ENCODE data around the gene FANCI. TPM values are rescaled to one million over a fixed set of nuclear protein-coding genes. Genes with fewer than 3 reads are reported as not detected.
"Not testable (repeated sequence)": the region's sequence is repeated elsewhere in the genome, so short reads cannot be mapped to it uniquely, and the experiment has no call there.

Gene FANCI
- total RNA-seq, 1 donor from 2014 or later = 7.3 TPM

DNA sequence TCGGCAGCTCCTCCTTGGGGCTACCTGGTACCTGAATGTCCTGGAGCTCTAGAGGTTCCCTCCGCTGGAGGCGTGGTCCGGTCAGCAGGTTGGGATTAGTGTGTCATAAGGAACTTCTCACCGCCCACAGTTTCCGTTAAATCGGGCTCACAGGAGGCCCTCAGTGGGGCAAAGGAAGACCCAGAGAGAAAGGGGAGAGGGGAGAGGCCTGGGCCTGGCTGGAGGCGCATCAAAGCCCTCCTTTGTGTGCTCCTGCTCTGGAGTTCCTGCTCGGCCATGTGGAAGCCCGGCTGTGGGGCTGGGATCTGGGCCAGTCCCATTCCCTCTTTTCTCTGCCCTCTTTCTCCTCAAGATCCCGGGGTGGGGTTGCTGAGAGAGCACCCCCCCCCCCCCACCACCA is 22.2 kb upstream of the FANCI start, which contains the start of gene RLBP1:
RLBP1 (minus strand) TSS at position 37 of the 400 bp plus-strand sequence. CDS start 2,604 bp downstream, outside the sequence.
- DNase-seq (ENCODE audit: low spot score in 2 of 2) (peak in 1 of 2 donors; percentile 47), FAIRE-seq (no peak)

DNA sequence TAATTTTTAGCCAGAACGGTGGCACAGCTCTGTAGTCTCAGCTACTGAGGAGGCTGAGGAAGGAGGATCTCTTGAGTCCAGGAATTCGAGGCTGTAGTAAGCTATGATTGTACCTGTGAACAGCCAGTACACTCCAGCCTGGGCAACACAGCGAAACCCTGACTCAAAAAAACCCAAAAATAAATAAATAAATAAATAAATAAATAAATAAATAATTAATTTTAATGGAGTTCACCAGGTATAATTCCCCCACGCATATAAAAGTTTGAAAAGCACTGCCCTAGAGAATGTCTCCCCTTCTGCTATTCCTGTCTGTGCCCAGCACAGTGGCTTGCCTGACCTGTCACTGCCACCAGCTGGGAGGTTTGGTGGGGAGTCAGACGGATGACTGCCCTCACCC is 18.2 kb upstream of the FANCI start:
- no peak for DNase-seq (ENCODE audit: low spot score in 2 of 2)
- no peak for FAIRE-seq

DNA sequence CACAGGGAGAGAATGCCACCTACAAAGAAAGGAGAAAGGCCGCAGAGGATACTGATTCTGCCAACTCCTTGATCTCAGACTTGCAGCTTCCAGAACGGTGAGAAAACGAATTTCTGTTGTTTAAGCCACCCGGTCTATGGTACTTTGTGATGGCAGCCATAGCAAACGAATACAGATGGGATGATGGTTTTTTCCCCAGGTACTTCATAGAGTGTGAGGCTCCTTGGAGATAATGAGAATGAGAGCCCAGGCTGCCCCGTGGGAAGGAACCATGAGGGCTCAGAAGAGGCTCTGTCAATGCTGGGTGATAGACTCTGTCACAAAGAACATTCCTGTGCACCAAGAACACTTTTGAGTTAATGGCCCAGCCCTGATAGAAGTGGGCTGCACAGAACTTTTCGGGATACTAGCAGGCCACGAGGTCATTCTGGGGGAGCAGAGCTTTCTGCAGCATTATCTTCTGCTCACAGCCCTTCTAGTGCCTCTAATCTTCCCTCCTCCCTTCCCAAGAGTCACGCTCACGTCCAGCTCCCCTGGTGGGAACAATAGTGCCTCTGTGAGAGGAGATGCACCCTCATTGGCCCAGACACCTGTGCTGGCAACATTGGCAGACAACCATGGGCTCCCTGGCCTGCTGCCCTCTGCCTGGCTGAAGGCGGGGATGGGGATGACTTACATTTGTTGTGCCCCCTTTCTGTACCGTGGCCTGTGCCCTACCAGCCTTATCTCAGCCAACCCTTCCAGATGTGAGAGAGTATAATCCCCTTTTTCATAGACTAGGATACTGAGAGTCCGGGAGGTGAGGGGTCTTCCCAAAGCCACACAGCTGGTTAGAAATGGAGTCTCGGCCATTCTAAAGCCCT is 17.2 kb upstream of the FANCI start:
- DNase-seq (ENCODE audit: low spot score in 2 of 2) (no peak), FAIRE-seq (no peak)

DNA sequence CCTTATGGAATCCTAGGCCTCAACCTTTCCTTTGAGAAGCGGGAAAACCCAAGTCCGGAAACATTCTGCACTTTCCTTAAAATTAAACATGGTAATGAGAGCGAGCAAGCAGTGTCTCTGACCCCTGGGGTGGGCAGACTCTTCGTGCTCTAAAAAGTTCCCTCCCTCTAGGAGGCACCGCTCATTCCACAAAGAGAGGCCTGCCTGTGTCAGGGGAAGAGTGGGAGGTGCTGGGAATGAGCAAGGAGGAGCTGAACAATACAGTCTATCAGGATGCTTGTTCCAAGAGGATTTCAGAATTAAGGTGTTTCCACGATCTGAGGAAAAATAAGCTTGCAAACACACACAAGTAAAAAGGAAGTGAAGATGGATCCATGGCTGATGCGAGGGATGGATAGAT is 16.4 kb upstream of the FANCI start:
- no peak for DNase-seq (ENCODE audit: low spot score in 2 of 2)

DNA sequence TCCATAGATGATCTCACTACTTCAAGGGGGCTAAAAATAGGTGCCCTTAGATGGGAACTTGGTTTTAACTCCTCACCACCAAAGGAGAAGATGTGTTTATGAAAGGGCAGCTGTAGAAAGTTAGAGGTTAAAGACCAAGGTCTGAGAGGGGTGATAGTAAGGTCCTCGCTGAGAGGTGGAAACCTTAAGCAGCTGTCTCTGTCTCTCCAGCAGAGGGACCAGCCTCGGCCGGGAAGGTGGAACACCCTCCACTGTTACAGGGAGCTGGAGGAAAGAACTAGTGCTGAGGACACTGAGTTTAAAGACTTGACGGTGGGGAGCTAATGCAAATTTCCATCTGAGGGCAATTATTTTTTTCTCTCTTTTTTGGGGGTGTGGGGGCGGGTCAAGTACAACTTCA is 13.5 kb upstream of the FANCI start:
- DNase-seq (ENCODE audit: low spot score in 2 of 2) = no peak
- FAIRE-seq = no peak

More for the DNA sequence above, 16.4 kb upstream of the FANCI start:
- no peak for FAIRE-seq

DNA sequence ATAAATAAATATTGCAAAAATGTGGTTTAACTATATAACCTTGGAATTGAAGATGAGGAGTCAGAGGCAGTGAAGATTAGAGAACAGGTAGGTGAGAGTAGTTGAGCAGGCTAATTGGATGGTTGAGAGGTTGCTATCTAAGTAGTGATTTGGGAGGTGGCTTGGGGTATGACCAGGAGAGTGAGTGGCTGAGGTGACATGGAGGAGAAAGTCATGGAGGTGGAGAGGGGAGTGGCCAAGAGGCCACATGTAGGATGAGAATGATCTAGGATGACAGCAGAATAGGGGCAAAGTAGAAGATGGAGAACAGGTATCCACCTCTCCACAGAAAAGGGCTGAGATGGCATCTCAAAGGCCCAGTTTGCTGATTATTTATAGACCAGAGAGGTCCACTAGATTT is 11.9 kb upstream of the FANCI start:
- FAIRE-seq (no peak), DNase-seq (ENCODE audit: low spot score in 2 of 2) (no peak)

DNA sequence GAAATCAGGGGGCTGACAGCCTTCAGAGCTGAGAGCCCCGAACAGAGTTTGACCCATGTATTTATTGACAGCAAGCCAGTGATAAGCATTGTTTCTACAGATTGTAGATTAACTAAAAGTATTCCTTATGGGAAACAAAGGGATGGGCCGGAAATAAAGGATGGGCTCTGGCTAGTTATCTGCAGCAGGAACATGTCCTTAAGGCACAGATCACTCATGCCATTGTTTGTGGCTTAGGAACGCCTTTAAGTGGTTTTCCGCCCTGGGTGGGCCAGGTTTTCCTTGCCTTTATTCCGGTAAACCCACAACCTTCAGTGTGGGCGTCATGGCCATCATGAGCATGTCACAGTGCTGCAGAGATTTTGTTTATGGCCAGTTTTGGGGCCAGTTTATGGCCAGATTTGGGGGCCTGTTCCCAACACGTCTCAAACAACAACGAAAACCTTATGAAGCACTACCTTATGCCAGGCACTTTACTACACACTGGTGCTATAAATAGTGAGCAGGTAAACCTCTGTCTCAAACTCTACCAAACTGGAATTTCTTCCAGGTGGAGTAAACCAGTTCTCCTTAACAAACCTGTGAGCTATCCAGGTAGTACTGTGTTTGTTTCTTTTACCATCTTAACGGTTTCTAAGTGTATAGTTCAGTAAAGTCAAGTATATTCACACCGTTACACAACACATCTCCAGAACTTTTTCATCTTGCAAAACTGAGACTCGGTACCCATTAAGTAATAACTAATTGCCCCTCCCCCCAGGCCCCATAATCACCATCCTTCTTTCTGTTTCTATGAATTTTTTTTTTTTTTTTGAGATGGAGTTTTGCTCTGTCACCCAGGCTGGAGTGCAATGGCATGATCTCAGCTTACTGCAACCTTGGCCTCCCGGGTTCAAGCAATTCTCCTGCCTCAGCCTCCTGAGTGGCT is 3.6 kb upstream of the FANCI start:
- not testable (repeated sequence) for DNase-seq (ENCODE audit: low spot score in 2 of 2); FAIRE-seq

DNA sequence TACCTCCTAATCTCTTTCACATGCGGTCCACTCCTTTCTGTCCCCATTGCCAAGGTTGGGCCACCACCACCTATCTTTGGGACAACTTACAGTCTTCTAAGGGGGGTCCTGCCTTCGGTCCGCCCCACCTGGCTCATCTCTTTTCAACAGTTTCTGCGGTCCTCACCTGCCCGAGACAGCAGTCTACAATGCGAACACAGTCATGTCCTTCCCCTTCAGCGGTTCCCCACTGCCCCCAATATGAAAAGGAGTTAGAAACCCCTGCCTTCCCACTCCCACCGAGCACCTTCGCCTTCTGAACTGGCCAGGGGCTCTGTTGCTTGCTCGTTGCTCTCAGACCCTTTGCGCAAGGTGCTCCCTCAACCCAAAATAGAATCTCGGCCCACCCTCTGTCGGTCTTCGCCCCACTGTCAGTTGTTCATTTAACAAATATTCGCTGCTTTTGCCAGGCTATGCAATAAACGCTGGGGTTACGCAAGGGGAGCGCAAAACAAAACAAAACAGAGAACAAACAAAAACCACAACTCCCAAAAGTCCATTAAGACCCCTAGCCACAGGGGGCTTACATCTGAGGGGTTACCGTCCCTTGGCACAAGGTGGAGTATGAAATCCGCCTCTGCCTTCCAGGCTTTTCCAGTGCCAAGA is 611 bp upstream of the FANCI start:
- peak in 1 of 2 donors; percentile 10 for DNase-seq (ENCODE audit: low spot score in 2 of 2)
- no peak for FAIRE-seq

DNA sequence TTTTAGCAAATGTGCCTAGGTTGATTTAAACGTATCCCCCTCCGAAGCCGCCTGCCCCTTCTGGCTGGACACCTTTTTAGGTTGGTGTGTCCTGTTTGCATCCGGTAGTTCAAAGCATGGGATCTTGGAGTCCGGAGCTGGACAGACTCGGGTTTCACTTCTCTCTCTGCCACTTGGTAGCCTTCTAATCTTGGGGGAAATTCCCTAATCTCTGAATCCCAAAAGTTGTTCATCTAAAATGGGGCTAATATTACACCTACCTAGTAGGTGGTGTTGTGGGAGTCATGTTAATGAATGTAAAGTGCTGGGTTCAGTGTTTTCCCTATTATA is 760 bp downstream of the FANCI start:
- DNase-seq (ENCODE audit: low spot score in 2 of 2) (no peak), FAIRE-seq (no peak)

DNA sequence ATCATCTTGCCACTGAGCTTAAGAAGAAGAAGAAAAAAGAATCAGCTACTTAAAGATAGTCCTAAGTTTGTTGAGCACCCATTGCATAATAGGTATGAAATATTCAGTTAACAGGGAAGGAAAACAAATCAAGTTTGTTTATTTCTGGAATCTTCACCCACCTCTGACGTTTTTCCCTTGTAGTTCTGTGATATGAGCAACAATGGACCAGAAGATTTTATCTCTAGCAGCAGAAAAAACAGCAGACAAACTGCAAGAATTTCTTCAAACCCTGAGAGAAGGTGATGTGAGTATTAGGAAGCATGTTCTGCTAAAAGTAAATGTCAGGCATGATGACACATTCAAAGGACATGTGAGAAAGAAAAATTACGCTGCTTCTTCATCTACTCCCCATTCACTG is 3.7 kb downstream of the FANCI start:
- no peak for FAIRE-seq

DNA sequence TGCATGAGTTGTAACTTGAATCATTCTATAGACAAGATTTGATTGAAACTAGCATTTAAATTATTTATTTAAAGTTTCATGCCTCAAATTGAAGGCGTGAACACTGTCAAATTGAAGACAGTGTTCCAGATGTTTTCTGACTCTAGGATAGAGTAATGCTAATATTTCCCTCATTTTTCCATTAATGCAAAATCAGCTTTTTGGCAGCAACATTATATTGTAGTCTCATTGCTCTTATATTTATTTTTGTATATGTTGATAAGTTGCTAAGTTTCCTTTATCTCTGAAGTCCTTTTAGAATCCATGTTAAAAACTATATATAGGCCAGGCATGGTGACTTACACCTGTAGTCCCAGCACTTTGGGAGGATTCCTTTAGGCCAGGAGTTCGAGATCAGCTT is 4.8 kb downstream of the FANCI start:
- FAIRE-seq (no peak), DNase-seq (ENCODE audit: low spot score in 2 of 2) (no peak)

More for the DNA sequence above, 3.7 kb downstream of the FANCI start:
- no peak for DNase-seq (ENCODE audit: low spot score in 2 of 2)

DNA sequence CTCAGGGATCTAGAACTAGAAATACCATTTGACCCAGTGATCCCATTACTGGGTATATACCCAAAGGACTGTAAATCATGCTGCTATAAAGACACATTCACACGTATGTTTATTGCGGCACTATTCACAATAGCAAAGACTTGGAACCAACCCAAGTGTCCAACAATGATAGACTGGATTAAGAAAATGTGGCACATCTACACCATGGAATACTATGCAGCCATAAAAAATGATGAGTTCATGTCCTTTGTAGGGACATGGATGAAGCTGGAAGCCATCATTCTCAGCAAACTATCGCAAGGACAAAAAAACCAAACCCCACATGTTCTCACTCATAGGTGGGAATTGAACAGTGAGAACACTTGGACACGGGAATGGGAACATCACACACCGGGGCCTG is 6.4 kb downstream of the FANCI start:
- not testable (repeated sequence) for FAIRE-seq; DNase-seq (ENCODE audit: low spot score in 2 of 2)

DNA sequence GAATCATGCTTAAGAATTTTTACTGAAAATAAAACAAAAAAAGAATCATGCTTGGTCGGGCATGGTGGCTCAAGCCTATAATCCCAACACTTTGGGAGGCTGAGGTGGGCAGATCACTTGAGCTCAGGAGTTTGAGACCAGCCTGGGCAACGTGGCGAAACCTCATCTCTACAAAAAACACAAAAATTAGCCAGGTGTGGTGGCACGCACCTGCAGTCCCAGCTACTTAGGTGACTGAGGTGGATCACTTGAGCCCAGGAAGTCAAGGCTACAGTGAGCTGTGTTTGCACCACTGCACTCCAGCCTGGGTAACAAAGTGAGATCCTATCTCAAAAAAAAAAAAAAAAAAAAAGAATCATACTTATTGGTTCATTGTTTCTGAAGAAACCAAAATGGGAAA is 33.5 kb downstream of the FANCI start:
- FAIRE-seq; DNase-seq (ENCODE audit: low spot score in 2 of 2): not testable (repeated sequence)

DNA sequence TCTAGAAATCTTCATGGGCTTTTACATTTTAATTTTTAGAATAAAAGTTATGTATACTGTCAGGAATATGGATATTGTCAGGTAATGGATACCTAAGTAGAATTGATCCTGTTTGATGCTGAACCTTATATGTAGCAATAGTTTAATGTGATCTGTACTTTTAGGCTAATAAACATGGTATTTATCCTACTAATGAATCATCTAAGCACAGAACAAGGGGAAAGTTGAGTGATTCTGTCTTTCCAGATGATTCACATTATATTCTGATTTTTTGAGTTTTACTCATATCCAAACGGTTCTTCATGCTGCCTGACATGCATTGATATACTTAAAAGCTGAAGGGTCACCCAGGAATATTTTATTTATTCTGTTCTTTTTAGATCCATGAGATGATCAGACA is 34.5 kb downstream of the FANCI start:
- FAIRE-seq (no peak), DNase-seq (ENCODE audit: low spot score in 2 of 2) (no peak)

DNA sequence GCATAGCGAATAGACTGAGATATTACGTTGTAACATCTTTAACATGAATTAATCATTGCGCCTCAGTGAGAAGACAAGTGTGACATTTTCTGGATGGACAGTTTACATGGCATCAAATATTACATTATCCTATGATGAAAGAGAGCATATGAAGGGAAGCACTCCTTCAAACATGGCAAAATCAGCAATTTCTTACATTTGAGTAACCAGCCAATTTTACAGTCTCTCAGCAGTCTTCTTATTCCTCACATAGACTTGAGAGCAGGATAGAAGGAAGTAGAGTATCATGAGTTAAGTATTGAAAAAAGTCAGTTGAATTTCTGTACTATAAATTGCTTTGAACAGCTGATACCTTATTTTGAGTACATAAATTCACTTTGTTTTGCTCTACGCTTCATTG is 38.9 kb downstream of the FANCI start:
- FAIRE-seq (no peak), DNase-seq (ENCODE audit: low spot score in 2 of 2) (no peak)

DNA sequence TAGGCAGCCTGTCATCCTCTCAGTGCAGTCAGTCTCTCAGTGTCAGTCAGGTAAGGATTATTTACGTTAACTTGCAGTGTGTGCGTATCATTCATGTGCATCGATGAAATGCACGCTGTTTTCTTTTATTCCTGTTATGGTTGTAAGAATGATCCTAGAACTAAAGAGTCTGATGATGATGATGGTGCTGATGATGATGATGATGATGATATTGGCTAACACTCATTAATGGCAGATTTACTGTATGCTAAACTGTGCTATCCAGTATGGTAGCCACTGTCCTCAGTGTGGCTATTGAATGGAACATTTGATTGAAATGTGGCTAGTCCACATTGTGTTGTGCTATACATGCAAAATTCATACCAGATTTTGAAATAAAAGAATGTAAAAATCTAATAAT is 39.4 kb downstream of the FANCI start:
- FAIRE-seq = no peak
- no peak for DNase-seq (ENCODE audit: low spot score in 2 of 2)

DNA sequence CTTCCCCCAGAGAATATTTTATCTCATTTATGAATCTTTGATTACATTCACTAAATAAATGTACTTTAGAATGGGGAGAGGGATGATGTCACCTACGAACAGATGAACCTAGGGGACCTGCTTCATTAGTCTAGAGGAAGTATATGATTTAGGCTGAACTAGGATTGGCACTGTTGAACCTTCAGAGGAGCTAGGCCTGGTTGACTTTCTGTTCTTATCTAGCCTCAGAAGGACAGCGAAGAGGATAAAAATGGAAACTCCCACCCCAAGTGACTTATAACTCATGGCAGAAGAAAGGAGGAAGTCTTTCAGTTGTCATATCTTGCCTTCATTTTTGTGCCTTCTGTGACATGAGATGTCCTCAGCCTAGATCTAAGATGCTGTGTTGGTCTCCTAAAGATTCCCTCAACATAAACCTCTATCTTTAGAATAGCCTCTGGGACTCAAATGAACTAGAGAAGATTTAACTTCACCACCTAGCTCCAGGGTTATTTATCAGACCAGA is 48.2 kb downstream of the FANCI start:
- FAIRE-seq (no peak), DNase-seq (ENCODE audit: low spot score in 2 of 2) (no peak)

DNA sequence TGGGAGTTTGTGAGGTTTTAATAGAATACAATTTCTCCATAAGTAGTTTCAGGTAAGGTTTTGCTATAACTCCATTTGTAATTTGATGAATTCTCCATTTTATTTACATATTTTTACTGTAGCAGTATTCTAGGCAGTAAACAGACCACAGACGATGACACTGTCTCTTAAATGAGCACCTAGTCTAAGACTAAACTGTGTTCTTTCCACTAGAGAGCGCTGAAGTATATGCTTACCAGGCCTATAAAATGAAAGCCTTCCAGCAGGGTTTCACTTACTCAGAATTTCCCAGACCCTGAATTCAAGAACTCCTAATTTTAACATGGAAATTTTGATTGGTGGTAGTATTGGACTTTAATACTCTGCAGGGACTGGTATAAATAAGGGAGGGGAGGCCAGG is 49.2 kb downstream of the FANCI start:
- DNase-seq (ENCODE audit: low spot score in 2 of 2) (no peak), FAIRE-seq (no peak)

DNA sequence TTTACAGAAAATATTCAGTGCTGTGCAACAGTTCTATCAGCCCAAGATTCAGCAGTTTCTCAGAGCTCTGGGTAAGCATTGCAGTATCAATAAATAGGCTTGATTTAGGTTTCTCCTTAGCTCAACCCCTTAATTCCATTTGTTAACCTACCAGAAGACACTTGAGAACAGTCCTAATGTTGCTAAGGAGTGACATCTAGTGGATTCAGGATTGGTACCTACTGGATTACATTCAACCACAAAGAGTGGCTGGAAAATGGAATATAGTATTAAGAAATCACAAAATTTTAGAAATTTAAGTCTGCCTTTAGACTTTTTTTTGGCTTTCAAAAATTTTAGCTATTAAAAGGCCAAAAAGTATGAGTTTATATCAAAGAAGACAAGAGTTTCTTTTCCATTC is 56.1 kb downstream of the FANCI start:
- DNase-seq (ENCODE audit: low spot score in 2 of 2) = peak in 1 of 2 donors; percentile 37
- FAIRE-seq = no peak

DNA sequence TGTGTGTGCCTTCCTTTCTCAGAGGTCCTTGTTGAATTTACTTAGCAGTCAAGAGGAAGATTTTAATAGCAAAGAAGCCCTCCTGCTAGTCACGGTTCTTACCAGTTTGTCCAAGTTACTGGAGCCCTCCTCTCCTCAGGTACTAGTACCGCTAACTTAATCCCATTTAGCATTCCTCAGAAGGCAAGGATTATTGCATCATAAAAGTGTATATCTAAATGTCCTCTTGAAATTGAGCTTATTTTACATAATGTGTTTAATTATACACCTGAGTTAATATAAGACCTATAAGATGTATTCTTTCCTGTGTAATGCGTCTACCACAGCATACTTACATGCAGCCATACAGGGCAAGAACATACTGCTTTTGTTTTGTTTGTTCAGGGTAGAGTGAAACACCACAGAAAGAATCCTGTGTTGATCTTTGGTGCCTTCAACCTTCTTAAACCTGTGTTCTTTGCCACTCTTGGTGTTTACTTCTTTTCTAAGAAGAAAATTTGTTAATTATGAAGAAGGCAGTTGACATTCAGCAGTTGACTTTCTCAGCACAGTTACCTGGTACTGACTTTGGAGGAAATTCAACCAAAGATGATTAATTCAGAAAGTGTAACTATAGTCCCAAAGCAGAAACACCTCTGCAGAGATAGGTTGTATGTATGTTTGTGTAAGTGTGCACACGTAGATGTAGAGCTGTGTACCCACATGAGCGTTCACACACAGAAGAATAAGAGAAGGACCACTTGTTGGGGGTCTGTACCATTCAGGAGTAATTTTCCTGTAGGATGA is 57.7 kb downstream of the FANCI start:
- DNase-seq (ENCODE audit: low spot score in 2 of 2) (no peak), FAIRE-seq (no peak)
